Hepatocyte (in vitro differentiated cells): ENCODE measurements around the gene TRAF2. TPM values are rescaled to one million over a fixed set of nuclear protein-coding genes. Genes with fewer than 3 reads are reported as not detected.

Experiments
- DNase-seq: peaks from one replicate; pipeline ENCODE4 v3.0.0-alpha.2; 2016; ENCODE audit warnings: low spot score
- H2AFZ ChIP-seq: fragments of 200-600 bp; sonication (generic); 2 replicates; pipeline ENCODE4 v1.6.0; 2016; ENCODE audit warnings: antibody characterized with exemption, mild to moderate bottlenecking
- H3K27ac ChIP-seq: fragments of 200-600 bp; sonication (generic); 2 replicates; pipeline ENCODE4 v1.5.1; 2016; ENCODE audit warnings: mild to moderate bottlenecking
- H3K27me3 ChIP-seq: fragments of 200-600 bp; sonication (generic); 2 replicates; pipeline ENCODE4 v1.6.1; 2016
- H3K36me3 ChIP-seq: fragments of 200-600 bp; sonication (generic); replicated peaks from 2 replicates; pipeline ENCODE4 v1.5.1; 2016; ENCODE audit warnings: low read depth; ENCODE audit not compliant: insufficient read depth
- H3K4me1 ChIP-seq: fragments of 200-600 bp; sonication (generic); 2 replicates; pipeline ENCODE4 v1.5.1; 2016; ENCODE audit warnings: mild to moderate bottlenecking, moderate library complexity; ENCODE audit not compliant: insufficient read depth
- H3K4me2 ChIP-seq: fragments of 200-600 bp; sonication (generic); 2 replicates; pipeline ENCODE4 v1.6.0; 2016
- H3K4me3 ChIP-seq: fragments of 200-600 bp; sonication (generic); 2 replicates; pipeline ENCODE4 v1.5.1; 2016; ENCODE audit warnings: mild to moderate bottlenecking
- H3K79me2 ChIP-seq: fragments of 200-600 bp; sonication (generic); 2 replicates; pipeline ENCODE4 v1.6.0; 2017; ENCODE audit warnings: mild to moderate bottlenecking
- H3K9me2 ChIP-seq: fragments of 200-600 bp; sonication (generic); replicated peaks from 2 replicates; pipeline ENCODE4 v1.6.0; 2017; ENCODE audit warnings: mild to moderate bottlenecking; ENCODE audit not compliant: insufficient read depth
- H3K9me3 ChIP-seq: fragments of 200-600 bp; sonication (generic); 2 replicates; pipeline ENCODE4 v1.5.1; 2016; ENCODE audit warnings: low read depth, mild to moderate bottlenecking
- H4K20me1 ChIP-seq: fragments of 200-600 bp; sonication (generic); 2 replicates; pipeline ENCODE4 v1.6.0; 2016; ENCODE audit warnings: mild to moderate bottlenecking; ENCODE audit not compliant: insufficient read depth, poor library complexity, severe bottlenecking
- CTCF ChIP-seq: fragments of 200-600 bp; sonication (generic); IDR thresholded peaks from 2 replicates; pipeline ENCODE4 v1.5.1; 2016; ENCODE audit warnings: antibody characterized with exemption, mild to moderate bottlenecking; ENCODE audit not compliant: poor library complexity
- EZH2 ChIP-seq: fragments of 200-600 bp; sonication (generic); IDR thresholded peaks from 2 replicates; pipeline ENCODE4 v1.6.1; 2016; ENCODE audit warnings: antibody characterized with exemption, mild to moderate bottlenecking, borderline replicate concordance
- EZH2phosphoT487 ChIP-seq: fragments of 200-600 bp; sonication (generic); IDR thresholded peaks from one replicate; pipeline ENCODE4 v1.6.1; 2018; ENCODE audit warnings: antibody characterized with exemption, mild to moderate bottlenecking, low read depth, moderate library complexity; ENCODE audit not compliant: unreplicated experiment, severe bottlenecking
- WGBS: methylation state at CpG from one replicate; pipeline ENCODE4 v1.1.6; 2016; ENCODE audit warnings: low lambda C conversion rate; ENCODE audit errors: missing lambda C conversion rate; 5-methylcytosine and 5-hydroxymethylcytosine counted together
- polyA plus RNA-seq: library from polyadenylated mRNA; unstranded; fragments of >200 nt; fragmentation: Nextera tagmentation; extraction: Ambion mirVana; gene quantifications from 2 replicates; pipeline ENCODE4 v1.2.1, GENCODE V29; 2016
- total RNA-seq: library from RNA; depleted of rRNA; stranded (reverse); fragments of >200 nt; gene quantifications from 2 replicates; pipeline ENCODE4 v1.2.3, GENCODE V29; 2014

TRAF2 gene
- total and polyA plus RNA-seq, 2 experiments from 2014 or later, result 7.6 to 12.4 TPM

GRCh38 chr9:136915632-136916329 is 29.5 kb downstream of the TRAF2 start:
- no peak overlapping the region for H2AFZ ChIP-seq
- H3K27ac ChIP-seq, result no peak overlapping the region
- 93% methylated on average over 21 of the region's 21 CpGs for WGBS
- no peak for DNase-seq
- TF ChIP-seq EZH2 (no peak), EZH2phosphoT487 (no peak), CTCF (no peak)
- H3K4me3 ChIP-seq, result no peak overlapping the region
- H3K9me3 ChIP-seq, result no peaks in the 10 kb centered on the region
- H4K20me1 ChIP-seq, result no peaks in the 10 kb centered on the region
- H3K36me3 ChIP-seq, result no peaks in the 10 kb centered on the region
- no peaks in the 10 kb centered on the region for H3K4me1 ChIP-seq
- H3K4me2 ChIP-seq, result no peak overlapping the region
- no peaks in the 10 kb centered on the region for H3K9me2 ChIP-seq
- no peaks in the 10 kb centered on the region for H3K79me2 ChIP-seq
- no peaks in the 10 kb centered on the region for H3K27me3 ChIP-seq

- DNase-seq, result no peak
- Histone ChIP-seq H3K4me2 (no peak overlapping the region), H3K9me2 (no peaks in the 10 kb centered on the region), H3K79me2 (no peaks in the 10 kb centered on the region), H3K4me3 (no peak overlapping the region), H2AFZ (no peak overlapping the region), H3K27me3 (no peaks in the 10 kb centered on the region), H3K9me3 (no peaks in the 10 kb centered on the region), H4K20me1 (no peaks in the 10 kb centered on the region), H3K36me3 (no peaks in the 10 kb centered on the region), H3K4me1 (no peaks in the 10 kb centered on the region), H3K27ac (no peak overlapping the region)
- TF ChIP-seq EZH2phosphoT487 (no peak), EZH2 (no peak), CTCF (no peak)
- 97% methylated on average over 32 of the region's 32 CpGs for WGBS
Observed at GRCh38 chr9:136916330-136917184, 30.2 kb downstream of the TRAF2 start.

- no peak overlapping the region for H2AFZ ChIP-seq
- H3K27ac ChIP-seq, result no peak overlapping the region
- 88% methylated on average over 11 of the region's 11 CpGs for WGBS
- no peaks in the 10 kb centered on the region for H3K4me1 ChIP-seq
- no peak for DNase-seq
- TF ChIP-seq CTCF, result no peak
- TF ChIP-seq EZH2, result no peak
- no peak for TF ChIP-seq EZH2phosphoT487
- H3K9me3 ChIP-seq, result no peaks in the 10 kb centered on the region
- H3K4me3 ChIP-seq, result no peak overlapping the region
- no peaks in the 10 kb centered on the region for H3K79me2 ChIP-seq
- no peaks in the 10 kb centered on the region for H3K36me3 ChIP-seq
- no peaks in the 10 kb centered on the region for H4K20me1 ChIP-seq
- H3K27me3 ChIP-seq, result no peaks in the 10 kb centered on the region
- no peaks in the 10 kb centered on the region for H3K9me2 ChIP-seq
- H3K4me2 ChIP-seq, result no peak overlapping the region
Observed at GRCh38 chr9:136917902-136918301, 31.6 kb downstream of the TRAF2 start.
